ENCODE measurements around the gene NDUFB10. TPM values are rescaled to one million over a fixed set of nuclear protein-coding genes. Genes with fewer than 3 reads are reported as not detected.

The NDUFB10 gene
- total RNA-seq, 2 donors from 2014 or later, result 95.0 to 103 TPM

GRCh38 chr16:1963806-1964505, 4.6 kb downstream of the NDUFB10 start:
- DNase-seq (ENCODE audit: low spot score) (no peak), ATAC-seq (peak; percentile 3 to 7)
- H3K36me3 Mint-ChIP-seq, result peaks cover 19% of the 10 kb centered on the region
- H3K4me3 Mint-ChIP-seq, result peak overlapping the region; percentile 100
- H3K4me1 Mint-ChIP-seq (ENCODE audit: low read depth in 2 of 2), result peaks cover 28 to 41% of the 10 kb centered on the region in 2 donors
- H3K9me3 Mint-ChIP-seq, result no peaks in the 10 kb centered on the region
- H3K27ac Mint-ChIP-seq, result peak overlapping the region; percentile 94 to 95
- no peaks in the 10 kb centered on the region for H3K27me3 Mint-ChIP-seq

GRCh38 chr16:1964506-1965395, 5.4 kb downstream of the NDUFB10 start, which contains the start of gene RPS2:
Gene RPS2, minus strand, starts transcription at chr16:1964826. Its CDS starts 201 bp downstream, at chr16:1964625.
- Mint-ChIP-seq H3K27me3 (no peaks in the 10 kb centered on the region), H3K27ac (peak within 1 kb of the TSS; percentile 94 to 95), H3K9me3 (no peaks in the 10 kb centered on the region), H3K4me3 (peak within 1 kb of the TSS; percentile 100), H3K4me1 (ENCODE audit: low read depth in 2 of 2) (peaks cover 28 to 36% of the 10 kb centered on the region in 2 donors), H3K36me3 (peaks cover 19% of the 10 kb centered on the region)
- ATAC-seq, result peak; percentile 93 to 98
- peak; percentile 99 for DNase-seq (ENCODE audit: low spot score)

GRCh38 chr16:1965396-1966001, 6.2 kb downstream of the NDUFB10 start:
- no peak for ATAC-seq
- Mint-ChIP-seq H3K4me1 (ENCODE audit: low read depth in 2 of 2) (peaks cover 23 to 30% of the 10 kb centered on the region in 2 donors), H3K36me3 (peaks cover 19% of the 10 kb centered on the region)

GRCh38 chr16:1966460-1966859, 7.1 kb downstream of the NDUFB10 start, which contains the start of gene RNF151:
Gene RNF151, plus strand, starts transcription at chr16:1966856. Its CDS starts 26 bp downstream, at chr16:1966882.
- no peak for ATAC-seq
- peak within 1 kb of the TSS; percentile 100 for H3K4me3 Mint-ChIP-seq
- no peaks in the 10 kb centered on the region for H3K9me3 Mint-ChIP-seq
- H3K36me3 Mint-ChIP-seq, result peaks cover 15% of the 10 kb centered on the region
- peaks cover 22 to 28% of the 10 kb centered on the region in 2 donors for H3K4me1 Mint-ChIP-seq (ENCODE audit: low read depth in 2 of 2)
- peak within 1 kb of the TSS; percentile 94 to 95 for H3K27ac Mint-ChIP-seq
- DNase-seq (ENCODE audit: low spot score), result no peak
- no peaks in the 10 kb centered on the region for H3K27me3 Mint-ChIP-seq

More at GRCh38 chr16:1965396-1966001, 6.2 kb downstream of the NDUFB10 start:
- Mint-ChIP-seq H3K4me3 (peak overlapping the region; percentile 100), H3K27me3 (no peaks in the 10 kb centered on the region), H3K9me3 (no peaks in the 10 kb centered on the region), H3K27ac (peak overlapping the region; percentile 94 to 95)
- DNase-seq (ENCODE audit: low spot score), result no peak

- Mint-ChIP-seq H3K4me3 (no peak overlapping the region), H3K36me3 (peaks cover 8% of the 10 kb centered on the region), H3K27ac (peak overlapping the region in 1 of 2 donors; percentile 29), H3K27me3 (no peaks in the 10 kb centered on the region), H3K4me1 (ENCODE audit: low read depth in 2 of 2) (peaks cover 30 to 36% of the 10 kb centered on the region in 2 donors), H3K9me3 (no peaks in the 10 kb centered on the region)
- DNase-seq (ENCODE audit: low spot score) (no peak), ATAC-seq (no peak)
Measured at GRCh38 chr16:1968146-1968953, 9.0 kb downstream of the NDUFB10 start.

- H3K36me3 Mint-ChIP-seq, result no peaks in the 10 kb centered on the region
- DNase-seq (ENCODE audit: low spot score) (peak; percentile 98), ATAC-seq (peak; percentile 97 to 98)
- no peaks in the 10 kb centered on the region for H3K27me3 Mint-ChIP-seq
- peak within 1 kb of the TSS; percentile 99 to 100 for H3K27ac Mint-ChIP-seq
- no peaks in the 10 kb centered on the region for H3K9me3 Mint-ChIP-seq
- H3K4me3 Mint-ChIP-seq, result peak within 1 kb of the TSS; percentile 96
- peaks cover 18 to 21% of the 10 kb centered on the region in 2 donors for H3K4me1 Mint-ChIP-seq (ENCODE audit: low read depth in 2 of 2)
Measured at GRCh38 chr16:1971796-1972489, 12.6 kb downstream of the NDUFB10 start, which contains the start of gene TBL3. Gene TBL3, plus strand, starts transcription at chr16:1972053. Its CDS starts 112 bp downstream, at chr16:1972165.

GRCh38 chr16:1972490-1972877, 13.1 kb downstream of the NDUFB10 start:
- ATAC-seq (peak in 1 of 2 donors; percentile 1), DNase-seq (ENCODE audit: low spot score) (no peak)
- Mint-ChIP-seq H3K4me3 (peak overlapping the region; percentile 96), H3K4me1 (ENCODE audit: low read depth in 2 of 2) (peaks cover 18 to 21% of the 10 kb centered on the region in 2 donors), H3K9me3 (no peaks in the 10 kb centered on the region), H3K27ac (peak overlapping the region; percentile 99 to 100), H3K27me3 (no peaks in the 10 kb centered on the region), H3K36me3 (no peaks in the 10 kb centered on the region)

- no peak for ATAC-seq
- H3K27me3 Mint-ChIP-seq, result no peaks in the 10 kb centered on the region
- peaks cover 18 to 21% of the 10 kb centered on the region in 2 donors for H3K4me1 Mint-ChIP-seq (ENCODE audit: low read depth in 2 of 2)
- no peaks in the 10 kb centered on the region for H3K9me3 Mint-ChIP-seq
- DNase-seq (ENCODE audit: low spot score), result no peak
- no peak overlapping the region for H3K4me3 Mint-ChIP-seq
- no peaks in the 10 kb centered on the region for H3K36me3 Mint-ChIP-seq
- no peak overlapping the region for H3K27ac Mint-ChIP-seq
Measured at GRCh38 chr16:1973461-1974156, 14.3 kb downstream of the NDUFB10 start.

- Mint-ChIP-seq H3K27me3 (no peaks in the 10 kb centered on the region), H3K36me3 (no peaks in the 10 kb centered on the region), H3K27ac (no peak overlapping the region), H3K9me3 (no peaks in the 10 kb centered on the region), H3K4me3 (no peak overlapping the region), H3K4me1 (ENCODE audit: low read depth in 2 of 2) (peaks cover 18 to 21% of the 10 kb centered on the region in 2 donors)
- DNase-seq (ENCODE audit: low spot score) (no peak), ATAC-seq (no peak)
Measured at GRCh38 chr16:1974157-1975070, 15.1 kb downstream of the NDUFB10 start.

GRCh38 chr16:1975432-1976215, 16.3 kb downstream of the NDUFB10 start:
- Mint-ChIP-seq H3K36me3 (no peaks in the 10 kb centered on the region), H3K4me1 (ENCODE audit: low read depth in 2 of 2) (peaks cover 18 to 21% of the 10 kb centered on the region in 2 donors), H3K4me3 (no peak overlapping the region), H3K9me3 (no peaks in the 10 kb centered on the region), H3K27me3 (peaks cover 0 to 2% of the 10 kb centered on the region in 2 donors), H3K27ac (no peak overlapping the region)
- DNase-seq (ENCODE audit: low spot score), result no peak
- ATAC-seq, result no peak

- Mint-ChIP-seq H3K27ac (no peak overlapping the region), H3K9me3 (no peaks in the 10 kb centered on the region), H3K27me3 (peaks cover 0 to 2% of the 10 kb centered on the region in 2 donors), H3K4me3 (no peak overlapping the region), H3K4me1 (ENCODE audit: low read depth in 2 of 2) (peaks cover 14 to 15% of the 10 kb centered on the region in 2 donors), H3K36me3 (no peaks in the 10 kb centered on the region)
- ATAC-seq (no peak), DNase-seq (ENCODE audit: low spot score) (no peak)
Measured at GRCh38 chr16:1976216-1976520, 16.8 kb downstream of the NDUFB10 start.

Measured in natural killer cell treated with Interleukin-12 subunit alpha and Interleukin-12 subunit beta and Interleukin-15 and Interleukin-18, amount 100 ng/mL, for 72 hours (primary cell).